ENCODE data around the gene METTL27.
"Not testable (repeated sequence)": the region's sequence is repeated elsewhere in the genome, so short reads cannot be mapped to it uniquely, and the experiment has no call there.

The METTL27 gene

DNA sequence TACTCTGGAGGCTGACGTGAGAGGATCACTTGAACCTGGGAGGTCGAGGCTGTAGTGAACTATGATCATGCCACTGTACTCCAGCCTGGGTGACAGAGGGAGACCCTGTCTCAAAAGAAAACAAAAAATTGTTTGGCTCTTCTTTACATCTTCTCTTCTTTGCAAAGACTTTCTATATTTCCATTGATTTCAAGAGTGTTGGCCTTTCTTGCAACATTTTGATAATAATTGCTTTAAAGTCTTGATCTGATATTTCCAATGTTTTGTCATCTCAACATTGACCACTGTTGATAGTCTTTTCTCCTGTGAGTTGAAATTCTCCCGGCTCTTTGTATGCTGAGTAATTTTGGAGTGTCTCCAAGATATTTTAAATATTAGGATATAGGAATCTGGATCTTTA is 29.3 kb downstream of the METTL27 start:
- no peak for DNase-seq

- peak; percentile 69 for DNase-seq
These were observed 30.6 kb downstream of the METTL27 start for GRCh38 chr7:73811760-73812168.

GRCh38 chr7:73810998-73811360 is 31.3 kb downstream of the METTL27 start:
- DNase-seq: no peak

- no peak for DNase-seq
These were observed 32.8 kb downstream of the METTL27 start for GRCh38 chr7:73809467-73809951.

GRCh38 chr7:73802459-73802858 is 39.9 kb downstream of the METTL27 start:
- DNase-seq: no peak

GRCh38 chr7:73801577-73801976 is 40.7 kb downstream of the METTL27 start:
- DNase-seq: no peak

- DNase-seq: no peak
These were observed 42.8 kb downstream of the METTL27 start for GRCh38 chr7:73799282-73800141.

DNA sequence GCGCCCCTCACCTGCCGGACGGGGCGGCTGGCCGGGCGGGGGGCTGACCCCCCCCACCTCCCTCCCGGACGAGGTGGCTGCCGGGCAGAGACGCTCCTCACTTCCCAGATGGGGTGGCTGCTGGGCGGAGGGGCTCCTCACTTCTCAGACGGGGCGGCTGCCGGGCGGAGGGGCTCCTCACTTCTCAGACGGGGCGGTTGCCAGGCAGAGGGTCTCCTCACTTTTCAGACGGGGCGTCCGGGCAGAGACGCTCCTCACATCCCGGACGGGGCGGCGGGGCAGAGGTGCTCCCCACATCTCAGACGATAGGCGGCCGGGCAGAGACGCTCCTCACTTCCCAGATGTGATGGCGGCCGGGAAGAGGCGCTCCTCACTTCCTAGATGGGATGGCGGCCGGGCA is 45.1 kb downstream of the METTL27 start:
- not testable (repeated sequence) for DNase-seq

GRCh38 chr7:73796656-73797055 is 45.7 kb downstream of the METTL27 start:
- not testable (repeated sequence) for DNase-seq

DNA sequence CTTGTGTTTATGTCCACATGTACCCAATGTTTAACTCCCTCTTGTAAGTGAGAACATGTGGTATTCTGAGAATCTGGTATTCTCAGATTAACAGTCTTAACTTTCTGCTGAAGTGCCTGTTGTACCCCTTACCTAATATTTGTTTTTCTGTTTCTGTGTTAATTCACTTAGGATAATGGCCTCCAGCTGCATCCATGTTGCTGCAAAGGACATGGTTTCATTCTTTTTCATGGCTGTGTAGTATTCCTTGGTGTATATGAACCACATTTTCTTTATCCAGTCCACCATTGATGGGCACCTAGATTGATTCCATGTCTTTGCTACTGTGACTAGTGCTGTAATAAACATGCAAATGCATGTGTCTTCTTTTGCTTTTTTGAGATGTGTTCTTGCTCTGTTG is 47.1 kb downstream of the METTL27 start:
- DNase-seq: not testable (repeated sequence)

DNA sequence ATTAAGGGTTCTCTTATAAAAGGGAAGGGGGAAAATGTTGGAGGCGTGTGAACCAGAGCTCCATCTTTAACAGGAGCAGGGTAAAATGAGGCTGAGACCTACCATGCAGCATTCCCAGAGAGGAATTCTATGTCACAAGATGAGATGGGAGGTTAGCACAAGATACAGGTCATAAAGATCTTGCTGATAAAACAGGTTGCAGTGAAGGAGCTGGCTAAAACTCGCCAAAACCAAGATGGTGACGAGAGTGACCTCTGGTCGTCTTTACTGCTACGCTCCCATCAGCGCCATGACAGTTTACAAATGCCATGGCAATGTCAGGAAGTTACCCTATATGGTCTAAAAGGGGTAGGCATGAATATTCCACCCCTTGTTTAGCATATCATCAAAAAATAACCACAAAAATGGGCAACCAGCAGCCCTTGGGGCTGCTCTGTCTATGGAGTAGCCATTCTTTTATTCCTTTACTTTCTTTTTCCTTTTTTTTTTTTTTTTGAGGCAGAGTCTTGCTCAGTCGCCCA is 51.1 kb downstream of the METTL27 start:
- not testable (repeated sequence) for DNase-seq

DNA sequence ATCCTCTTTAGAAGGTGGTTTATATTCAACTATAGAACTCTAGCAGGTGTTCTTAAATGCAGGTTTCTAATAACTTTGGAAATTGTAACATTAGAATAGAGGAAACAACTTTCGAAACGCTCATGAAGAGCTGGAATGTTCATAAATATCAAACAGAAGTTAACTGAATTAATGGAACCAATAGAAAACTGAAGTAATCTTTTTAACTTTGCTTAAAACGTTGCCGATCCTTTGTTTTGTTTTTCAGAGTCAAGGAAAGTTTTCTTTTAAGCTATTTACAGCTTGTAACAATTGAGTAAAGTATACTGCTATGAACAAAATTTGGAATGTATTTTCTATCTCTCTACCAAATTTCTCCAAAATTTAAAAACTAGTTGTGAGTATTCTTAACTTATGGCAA is 53.3 kb downstream of the METTL27 start:
- no peak for DNase-seq

- not testable (repeated sequence) for DNase-seq
These were observed 54.6 kb downstream of the METTL27 start for GRCh38 chr7:73787786-73788048.

DNA sequence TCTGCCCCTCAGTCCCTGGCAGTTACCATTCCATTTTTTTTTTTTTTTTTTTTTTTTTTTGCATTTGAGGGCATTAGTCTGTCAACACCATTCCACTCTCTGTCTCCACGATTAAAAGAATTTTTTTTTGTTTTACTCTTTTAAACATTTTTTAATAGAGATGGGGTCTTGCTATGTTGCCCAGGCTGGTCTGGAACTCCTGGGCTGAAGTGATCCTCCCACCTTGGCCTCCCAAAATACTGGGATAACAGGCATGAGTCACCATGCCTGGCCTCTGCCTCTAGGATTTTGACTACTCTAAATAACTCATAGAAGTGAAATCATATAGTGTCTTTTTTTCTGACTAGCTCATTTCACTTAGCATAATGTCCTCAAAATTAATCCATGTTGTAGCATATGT is 55.7 kb downstream of the METTL27 start:
- DNase-seq: no peak
